Measurements from ENCODE around the gene RCAN2. TPM values are rescaled to one million over a fixed set of nuclear protein-coding genes. Genes with fewer than 3 reads are reported as not detected.

RCAN2 gene
- total RNA-seq, 1 experiment from 2014 or later: 0.05 TPM

DNA sequence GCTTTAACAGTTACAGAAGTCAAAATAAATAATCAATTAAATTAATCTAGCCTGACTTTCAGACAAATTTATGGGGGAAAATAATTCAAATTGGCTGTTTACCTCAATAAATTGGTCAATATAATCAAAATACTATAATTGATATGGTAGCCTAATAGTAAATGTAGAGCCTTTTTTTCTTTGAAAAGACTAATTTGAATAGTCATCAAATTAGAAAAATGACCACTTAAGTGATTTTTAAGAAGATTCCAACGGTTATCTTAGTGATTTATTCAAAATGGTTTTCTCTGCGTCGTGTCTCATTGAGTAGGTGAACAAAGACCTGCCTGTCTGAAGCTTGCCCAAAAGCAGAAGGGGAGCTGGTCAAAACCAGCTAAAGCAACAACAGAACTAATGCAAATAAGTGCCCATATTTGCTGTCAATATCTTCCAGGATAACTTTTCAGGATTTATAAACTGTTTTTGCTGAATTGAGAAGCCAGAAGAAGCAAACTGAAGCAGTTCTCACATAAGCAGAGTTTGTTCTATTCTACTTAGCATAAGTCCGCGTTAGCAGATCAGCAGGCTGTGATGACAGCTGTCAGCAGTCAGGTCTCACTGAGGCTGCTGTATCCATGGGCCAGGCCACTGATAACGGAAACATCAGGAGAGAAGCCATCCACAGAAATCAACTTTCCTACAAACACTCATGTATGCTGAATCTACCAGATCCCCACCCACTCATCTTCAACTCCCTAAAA is 7.0 kb downstream of the RCAN2 start:
- ATAC-seq (no peak), DNase-seq (ENCODE audit: low read depth, low spot score) (no peak)
- in situ Hi-C loops (cut with HindIII; ENCODE audit: low pct_unique_long_range_greater_than_20kb, low sequenced_read_pairs): no loop called here
- TF ChIP-seq, protein P1, sequence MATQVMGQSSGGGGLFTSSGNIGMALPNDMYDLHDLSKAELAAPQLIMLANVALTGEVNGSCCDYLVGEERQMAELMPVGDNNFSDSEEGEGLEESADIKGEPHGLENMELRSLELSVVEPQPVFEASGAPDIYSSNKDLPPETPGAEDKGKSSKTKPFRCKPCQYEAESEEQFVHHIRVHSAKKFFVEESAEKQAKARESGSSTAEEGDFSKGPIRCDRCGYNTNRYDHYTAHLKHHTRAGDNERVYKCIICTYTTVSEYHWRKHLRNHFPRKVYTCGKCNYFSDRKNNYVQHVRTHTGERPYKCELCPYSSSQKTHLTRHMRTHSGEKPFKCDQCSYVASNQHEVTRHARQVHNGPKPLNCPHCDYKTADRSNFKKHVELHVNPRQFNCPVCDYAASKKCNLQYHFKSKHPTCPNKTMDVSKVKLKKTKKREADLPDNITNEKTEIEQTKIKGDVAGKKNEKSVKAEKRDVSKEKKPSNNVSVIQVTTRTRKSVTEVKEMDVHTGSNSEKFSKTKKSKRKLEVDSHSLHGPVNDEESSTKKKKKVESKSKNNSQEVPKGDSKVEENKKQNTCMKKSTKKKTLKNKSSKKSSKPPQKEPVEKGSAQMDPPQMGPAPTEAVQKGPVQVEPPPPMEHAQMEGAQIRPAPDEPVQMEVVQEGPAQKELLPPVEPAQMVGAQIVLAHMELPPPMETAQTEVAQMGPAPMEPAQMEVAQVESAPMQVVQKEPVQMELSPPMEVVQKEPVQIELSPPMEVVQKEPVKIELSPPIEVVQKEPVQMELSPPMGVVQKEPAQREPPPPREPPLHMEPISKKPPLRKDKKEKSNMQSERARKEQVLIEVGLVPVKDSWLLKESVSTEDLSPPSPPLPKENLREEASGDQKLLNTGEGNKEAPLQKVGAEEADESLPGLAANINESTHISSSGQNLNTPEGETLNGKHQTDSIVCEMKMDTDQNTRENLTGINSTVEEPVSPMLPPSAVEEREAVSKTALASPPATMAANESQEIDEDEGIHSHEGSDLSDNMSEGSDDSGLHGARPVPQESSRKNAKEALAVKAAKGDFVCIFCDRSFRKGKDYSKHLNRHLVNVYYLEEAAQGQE (IDR thresholded peaks at IDR 0.05; ENCODE audit: insufficient read depth in 1 of 2, low read depth in 2 of 2, low read length in 1 of 2): no peak
- TF ChIP-seq, protein P2, sequence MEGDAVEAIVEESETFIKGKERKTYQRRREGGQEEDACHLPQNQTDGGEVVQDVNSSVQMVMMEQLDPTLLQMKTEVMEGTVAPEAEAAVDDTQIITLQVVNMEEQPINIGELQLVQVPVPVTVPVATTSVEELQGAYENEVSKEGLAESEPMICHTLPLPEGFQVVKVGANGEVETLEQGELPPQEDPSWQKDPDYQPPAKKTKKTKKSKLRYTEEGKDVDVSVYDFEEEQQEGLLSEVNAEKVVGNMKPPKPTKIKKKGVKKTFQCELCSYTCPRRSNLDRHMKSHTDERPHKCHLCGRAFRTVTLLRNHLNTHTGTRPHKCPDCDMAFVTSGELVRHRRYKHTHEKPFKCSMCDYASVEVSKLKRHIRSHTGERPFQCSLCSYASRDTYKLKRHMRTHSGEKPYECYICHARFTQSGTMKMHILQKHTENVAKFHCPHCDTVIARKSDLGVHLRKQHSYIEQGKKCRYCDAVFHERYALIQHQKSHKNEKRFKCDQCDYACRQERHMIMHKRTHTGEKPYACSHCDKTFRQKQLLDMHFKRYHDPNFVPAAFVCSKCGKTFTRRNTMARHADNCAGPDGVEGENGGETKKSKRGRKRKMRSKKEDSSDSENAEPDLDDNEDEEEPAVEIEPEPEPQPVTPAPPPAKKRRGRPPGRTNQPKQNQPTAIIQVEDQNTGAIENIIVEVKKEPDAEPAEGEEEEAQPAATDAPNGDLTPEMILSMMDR (IDR thresholded peaks at IDR 0.05): no peak
- no peak for TF ChIP-seq SIN3A (IDR thresholded peaks at IDR 0.05; ENCODE audit: borderline replicate concordance, insufficient read depth, low read depth, low read length)
- TF ChIP-seq TCF7L2 (IDR thresholded peaks at IDR 0.05; ENCODE audit: low read depth, low read length): no peak
- TF ChIP-seq POLR2AphosphoS5 (IDR thresholded peaks at IDR 0.05; ENCODE audit: low read depth, low read length): no peak
- no peaks in the 10 kb centered on the region for H3K36me3 ChIP-seq (ENCODE audit: control insufficient read depth, insufficient read depth, low read length)
- no TSS peak for BruUV-seq (replicated peaks)
- ChIA-PET POLR2A (no interaction called here), CTCF (no interaction called here)
- no peaks in the 10 kb centered on the region for H3K9me3 ChIP-seq (ENCODE audit: control insufficient read depth, insufficient read depth, low read depth, low read length)
- no peak overlapping the region for H3K27ac ChIP-seq (ENCODE audit: low read length)
- intact Hi-C loops (cut with micrococcal nuclease; ENCODE audit: unreplicated experiment): no loop called here
- H3K27me3 ChIP-seq (ENCODE audit: control insufficient read depth, insufficient read depth, low read length): peaks cover 12% of the 10 kb centered on the region
- H3K4me3 ChIP-seq (ENCODE audit: low read depth in 2 of 2, low read length in 2 of 2): no peak overlapping the region
- no peaks in the 10 kb centered on the region for H3K4me1 ChIP-seq (ENCODE audit: control insufficient read depth, insufficient read depth, low read length)

DNA sequence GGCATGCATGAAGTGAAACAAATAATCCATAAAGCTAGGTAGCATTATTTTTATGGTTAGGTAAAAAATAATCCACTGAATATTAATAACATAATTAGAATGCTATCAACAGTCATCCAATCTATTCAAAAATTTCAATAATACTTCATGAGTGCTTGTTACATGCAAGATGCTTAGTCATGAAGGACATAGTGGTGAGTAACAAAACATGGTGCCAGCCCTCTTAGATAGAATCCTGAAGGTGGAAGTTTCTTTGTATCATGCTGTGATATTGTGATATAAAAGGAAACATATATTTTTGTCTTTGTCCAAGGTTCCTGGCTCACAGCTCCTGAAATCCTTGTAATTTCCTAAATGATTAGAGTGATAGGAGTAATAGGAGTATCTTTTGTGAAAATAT is 14.9 kb downstream of the RCAN2 start:
- Histone ChIP-seq H3K4me3 (ENCODE audit: low read depth in 2 of 2, low read length in 2 of 2) (no peak overlapping the region), H3K27me3 (ENCODE audit: control insufficient read depth, insufficient read depth, low read length) (no peaks in the 10 kb centered on the region), H3K36me3 (ENCODE audit: control insufficient read depth, insufficient read depth, low read length) (no peaks in the 10 kb centered on the region), H3K9me3 (ENCODE audit: control insufficient read depth, insufficient read depth, low read depth, low read length) (no peaks in the 10 kb centered on the region), H3K4me1 (ENCODE audit: control insufficient read depth, insufficient read depth, low read length) (no peaks in the 10 kb centered on the region), H3K27ac (ENCODE audit: low read length) (no peak overlapping the region)
- DNase-seq (ENCODE audit: low read depth, low spot score): no peak
- BruUV-seq (replicated peaks): no TSS peak
- intact Hi-C loops (cut with micrococcal nuclease; ENCODE audit: unreplicated experiment): no loop called here
- in situ Hi-C loops (cut with HindIII; ENCODE audit: low pct_unique_long_range_greater_than_20kb, low sequenced_read_pairs): no loop called here
- TF ChIP-seq SIN3A (IDR thresholded peaks at IDR 0.05; ENCODE audit: borderline replicate concordance, insufficient read depth, low read depth, low read length): no peak
- TF ChIP-seq, protein P1 (IDR thresholded peaks at IDR 0.05; ENCODE audit: insufficient read depth in 1 of 2, low read depth in 2 of 2, low read length in 1 of 2): no peak
- TF ChIP-seq POLR2AphosphoS5 (IDR thresholded peaks at IDR 0.05; ENCODE audit: low read depth, low read length): no peak
- TF ChIP-seq, protein P2 (IDR thresholded peaks at IDR 0.05): no peak
- no peak for TF ChIP-seq TCF7L2 (IDR thresholded peaks at IDR 0.05; ENCODE audit: low read depth, low read length)
- CTCF ChIA-PET: no interaction called here
- POLR2A ChIA-PET: no interaction called here
- ATAC-seq: no peak
